Activated T-helper 1 cell treated with anti-CD3 and anti-CD28 coated beads, Interleukin-12 subunit alpha, Interleukin-12 subunit beta, Interleukin-2, Interleukin-4 antibody, amounts not matched to agents 30 ng/mL and 10 ng/mL and 1 ng/mL, durations not matched to agents 14 hours and 24 hours and 36 hours (primary cell): ENCODE data around the gene MYH9. TPM values are rescaled to one million over a fixed set of nuclear protein-coding genes. Genes with fewer than 3 reads are reported as not detected.

ENCODE experiments used
- DNase-seq: peaks from one replicate; pipeline ENCODE4 v3.0.0; 2021; ENCODE audit warnings: low spot score
- H3K27ac Mint-ChIP-seq: one replicate; pipeline ENCODE4 v1.8.0; 2021; ENCODE audit warnings: mild to moderate bottlenecking, mixed read lengths
- H3K27me3 Mint-ChIP-seq: one replicate; pipeline ENCODE4 v1.8.0; 2022; ENCODE audit warnings: mild to moderate bottlenecking, moderate library complexity, mixed read lengths; ENCODE audit not compliant: insufficient read depth
- H3K36me3 Mint-ChIP-seq: one replicate; pipeline ENCODE4 v1.8.0; 2021; ENCODE audit warnings: low read depth, mixed read lengths
- H3K4me1 Mint-ChIP-seq: one replicate; pipeline ENCODE4 v1.8.0; 2021; ENCODE audit warnings: low read depth, mixed read lengths
- H3K4me3 Mint-ChIP-seq: one replicate; pipeline ENCODE4 v1.8.0; 2021; ENCODE audit warnings: mild to moderate bottlenecking, moderate library complexity, mixed read lengths
- H3K9me3 Mint-ChIP-seq: one replicate; pipeline ENCODE4 v1.8.0; 2021; ENCODE audit warnings: mixed read lengths
- intact Hi-C: fragments of 100-400 bp; cut with micrococcal nuclease; formaldehyde crosslinking; loops from one replicate; pipeline ENCODE4 v1.15.1; 2024
- total RNA-seq: library from RNA; stranded (reverse); gene quantifications from 2 replicates; pipeline ENCODE4 v1.2.3, GENCODE V29; 2022

The MYH9 gene
- total RNA-seq, 1 donor from 2014 or later, result 618 TPM

DNA sequence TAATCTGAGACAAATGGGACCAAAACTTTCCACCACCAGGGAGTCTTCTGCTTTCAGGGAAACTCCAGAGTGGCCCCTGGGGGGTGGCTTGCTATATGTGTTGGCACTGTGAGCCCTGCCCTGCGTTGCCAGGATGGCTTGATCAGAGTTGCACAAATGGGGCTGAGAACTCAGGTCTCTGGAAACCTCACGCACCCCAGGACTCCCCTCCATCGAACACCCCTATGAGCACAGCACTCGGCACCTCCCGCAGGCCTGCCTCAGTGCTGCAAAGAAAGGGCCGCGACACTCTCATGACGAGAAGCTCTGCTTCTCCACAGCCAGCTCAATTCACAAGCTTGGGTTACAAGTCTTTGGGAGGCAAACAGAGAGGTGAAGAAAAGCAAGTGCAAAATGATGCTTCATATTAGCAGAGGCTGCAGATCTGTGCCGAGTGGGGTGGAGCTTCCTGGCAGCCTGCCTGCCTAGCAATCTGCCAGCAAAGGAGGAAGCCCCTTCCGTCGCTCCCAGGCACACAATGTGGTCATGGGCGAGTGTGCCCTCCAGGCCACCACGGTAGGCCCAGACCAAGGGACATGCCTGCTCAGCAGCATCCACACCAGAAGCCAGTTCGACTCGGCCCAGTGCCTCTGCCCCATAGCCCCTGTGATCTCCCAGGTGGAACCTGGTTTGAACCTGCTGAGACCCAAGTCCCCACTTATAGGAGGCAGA is 55.7 kb downstream of the MYH9 start:
- Mint-ChIP-seq H3K4me1 (peaks cover 99% of the 10 kb centered on the region), H3K27ac (peak overlapping the region; percentile 98), H3K27me3 (no peaks in the 10 kb centered on the region), H3K36me3 (peaks cover 77% of the 10 kb centered on the region), H3K9me3 (no peaks in the 10 kb centered on the region), H3K4me3 (peak overlapping the region; percentile 86)
- intact Hi-C loops, result loop anchor here (1.0 to 2.0 kb wide), 6 partner anchors 7 to 149 kb away; partner anchors contain the start of gene TXN2
- peak; percentile 59 for DNase-seq

DNA sequence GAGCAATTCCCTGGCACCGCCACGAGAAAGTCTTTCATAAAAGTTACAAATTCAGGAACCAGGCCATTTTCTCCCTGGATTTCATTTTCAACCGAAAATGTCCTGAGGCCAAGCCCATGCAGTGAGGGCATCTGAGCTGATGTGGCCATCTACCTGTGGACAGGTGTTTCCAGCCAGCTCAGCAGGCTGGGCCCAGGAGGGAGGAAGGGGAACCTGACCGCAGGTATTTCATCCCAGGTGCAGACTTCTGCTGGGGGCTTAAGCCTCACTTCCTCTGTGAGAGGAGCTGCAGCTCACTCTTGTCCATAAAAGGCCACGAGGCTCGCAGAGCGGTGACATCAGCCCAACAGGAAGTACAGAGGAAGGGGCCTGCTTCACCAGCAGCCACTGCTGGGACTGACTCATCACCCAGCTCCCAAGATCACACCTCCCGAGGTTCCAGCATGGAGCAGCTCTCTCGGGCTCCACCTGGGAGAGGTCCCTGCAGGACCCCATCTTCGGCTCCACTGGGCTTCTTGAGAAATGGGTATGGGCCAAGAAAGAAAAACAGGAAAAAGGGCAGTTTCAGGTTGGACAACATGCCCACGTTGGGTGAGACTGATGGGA is 56.4 kb downstream of the MYH9 start:
- intact Hi-C loops, result loop anchor here (1.0 kb wide), 4 partner anchors 8 to 150 kb away; partner anchors contain the start of gene TXN2
- H3K36me3 Mint-ChIP-seq, result peaks cover 77% of the 10 kb centered on the region
- peak; percentile 77 for DNase-seq
- peaks cover 99% of the 10 kb centered on the region for H3K4me1 Mint-ChIP-seq
- H3K27me3 Mint-ChIP-seq, result no peaks in the 10 kb centered on the region
- H3K4me3 Mint-ChIP-seq, result peak overlapping the region; percentile 86
- no peaks in the 10 kb centered on the region for H3K9me3 Mint-ChIP-seq
- H3K27ac Mint-ChIP-seq, result peak overlapping the region; percentile 98

DNA sequence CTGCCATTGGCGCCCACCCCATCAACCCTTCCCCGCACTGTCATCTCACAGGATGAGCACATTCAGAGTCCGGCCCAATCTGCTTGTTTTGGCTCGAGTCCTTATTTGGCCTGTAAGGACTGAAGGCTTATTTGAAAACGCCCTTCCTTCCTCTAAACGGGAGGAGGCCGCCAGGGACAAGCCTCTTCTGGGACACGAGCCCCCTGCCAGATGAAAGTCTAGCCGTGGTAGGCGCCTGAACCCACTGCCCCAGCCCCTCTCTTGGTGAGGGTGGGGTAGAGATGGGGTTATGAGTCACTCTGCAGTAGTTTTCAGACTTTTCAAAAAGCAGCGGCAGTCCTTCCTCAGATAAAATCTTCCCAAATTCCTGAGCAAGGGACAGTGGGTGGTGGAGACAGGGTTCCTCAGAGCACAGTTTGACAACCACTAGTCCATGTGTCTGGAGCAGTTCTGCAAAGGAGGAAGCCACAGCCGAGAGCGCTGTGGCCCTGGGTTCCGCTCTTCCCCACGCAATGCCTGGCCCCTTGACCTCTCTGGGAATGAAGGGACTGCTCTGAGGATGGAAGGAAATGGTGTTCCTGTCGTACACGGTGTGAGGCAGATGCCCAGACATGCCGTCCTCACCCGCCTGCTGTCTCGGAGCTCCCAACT is 57.0 kb downstream of the MYH9 start:
- no peak for DNase-seq
- Mint-ChIP-seq H3K9me3 (no peaks in the 10 kb centered on the region), H3K27ac (peak overlapping the region; percentile 98), H3K27me3 (no peaks in the 10 kb centered on the region), H3K36me3 (peaks cover 76% of the 10 kb centered on the region), H3K4me3 (peak overlapping the region; percentile 86), H3K4me1 (peaks cover 94% of the 10 kb centered on the region)
- intact Hi-C loops, result loop anchor here (1.0 kb wide), 4 partner anchors 9 to 151 kb away; partner anchors contain the start of gene TXN2

DNA sequence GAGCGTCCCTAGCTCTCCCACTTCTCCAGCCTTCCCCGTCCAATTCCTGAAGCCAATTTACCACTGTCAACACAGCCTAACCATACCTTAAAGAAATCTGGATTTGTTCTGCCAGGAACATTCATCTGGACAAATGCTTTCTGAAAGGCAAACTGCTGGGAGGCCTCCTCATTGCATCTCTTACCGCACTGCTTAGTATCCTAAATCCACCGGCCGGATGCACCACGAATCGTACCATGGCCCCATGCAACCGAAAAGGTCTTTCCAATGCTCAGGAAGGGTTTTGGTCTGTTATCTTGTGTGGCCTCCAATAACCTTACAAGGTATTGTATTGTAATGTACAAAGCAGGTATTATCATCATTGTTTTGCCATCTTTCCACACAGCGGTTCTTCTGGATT is 57.6 kb downstream of the MYH9 start:
- Mint-ChIP-seq H3K36me3 (peaks cover 78% of the 10 kb centered on the region), H3K9me3 (no peaks in the 10 kb centered on the region)

GRCh38 chr22:36329254-36330078 is 58.3 kb downstream of the MYH9 start:
- H3K9me3 Mint-ChIP-seq, result no peaks in the 10 kb centered on the region
- no peaks in the 10 kb centered on the region for H3K27me3 Mint-ChIP-seq
- DNase-seq, result peak; percentile 55
- H3K4me1 Mint-ChIP-seq, result peaks cover 81% of the 10 kb centered on the region
- H3K36me3 Mint-ChIP-seq, result peaks cover 76% of the 10 kb centered on the region
- peak overlapping the region; percentile 98 for H3K27ac Mint-ChIP-seq
- intact Hi-C loops, result no loop called here
- H3K4me3 Mint-ChIP-seq, result peak overlapping the region; percentile 86

More for the DNA sequence above, 57.6 kb downstream of the MYH9 start:
- intact Hi-C loops, result no loop called here
- Mint-ChIP-seq H3K4me1 (peaks cover 88% of the 10 kb centered on the region), H3K27me3 (no peaks in the 10 kb centered on the region), H3K4me3 (peak overlapping the region; percentile 86), H3K27ac (peak overlapping the region; percentile 98)
- DNase-seq, result no peak

GRCh38 chr22:36328635-36329253 is 59.0 kb downstream of the MYH9 start:
- Mint-ChIP-seq H3K4me1 (peaks cover 74% of the 10 kb centered on the region), H3K4me3 (peak overlapping the region; percentile 86), H3K36me3 (peaks cover 75% of the 10 kb centered on the region), H3K9me3 (no peaks in the 10 kb centered on the region), H3K27me3 (no peaks in the 10 kb centered on the region), H3K27ac (peak overlapping the region; percentile 98)
- intact Hi-C loops, result no loop called here
- no peak for DNase-seq

DNA sequence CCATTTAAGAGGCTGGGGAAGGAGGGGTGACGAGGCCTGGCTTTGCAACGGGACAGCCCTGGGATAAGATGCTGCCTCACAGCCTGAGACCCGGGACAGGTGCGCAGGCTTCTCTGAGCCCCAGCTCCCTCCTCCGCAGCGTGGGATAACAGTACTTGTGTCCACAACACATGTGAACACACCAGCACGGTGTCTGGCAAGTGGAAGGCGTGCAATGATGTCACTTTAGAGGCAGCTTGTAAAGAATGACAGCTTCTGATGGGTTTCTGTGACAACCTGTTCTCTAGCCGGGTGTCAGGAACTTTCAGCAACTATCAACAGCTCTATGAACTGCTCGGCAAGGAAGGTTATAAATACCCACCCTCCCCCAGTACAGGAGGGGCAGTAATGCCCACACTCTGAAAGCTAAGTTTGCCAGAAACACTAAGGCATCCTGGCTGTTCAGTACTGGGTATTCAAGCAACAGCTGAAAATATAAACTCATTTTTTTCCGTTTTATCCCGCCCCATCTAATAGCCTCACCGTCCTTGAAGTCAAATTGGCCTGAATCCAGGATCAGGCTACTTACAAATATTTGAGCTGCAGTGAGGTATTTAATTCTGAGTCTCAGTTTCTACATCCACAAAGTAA is 59.7 kb downstream of the MYH9 start:
- Mint-ChIP-seq H3K27me3 (no peaks in the 10 kb centered on the region), H3K27ac (peak overlapping the region; percentile 98), H3K4me3 (peak overlapping the region; percentile 86), H3K9me3 (no peaks in the 10 kb centered on the region), H3K4me1 (peaks cover 67% of the 10 kb centered on the region), H3K36me3 (peaks cover 73% of the 10 kb centered on the region)
- DNase-seq, result no peak
- intact Hi-C loops, result no loop called here

- Mint-ChIP-seq H3K4me3 (no peak overlapping the region), H3K36me3 (peaks cover 70% of the 10 kb centered on the region), H3K27me3 (no peaks in the 10 kb centered on the region), H3K4me1 (peaks cover 51% of the 10 kb centered on the region), H3K27ac (peak overlapping the region; percentile 86), H3K9me3 (no peaks in the 10 kb centered on the region)
- no peak for DNase-seq
- intact Hi-C loops, result no loop called here
Observed at GRCh38 chr22:36326178-36327161, 61.3 kb downstream of the MYH9 start.

DNA sequence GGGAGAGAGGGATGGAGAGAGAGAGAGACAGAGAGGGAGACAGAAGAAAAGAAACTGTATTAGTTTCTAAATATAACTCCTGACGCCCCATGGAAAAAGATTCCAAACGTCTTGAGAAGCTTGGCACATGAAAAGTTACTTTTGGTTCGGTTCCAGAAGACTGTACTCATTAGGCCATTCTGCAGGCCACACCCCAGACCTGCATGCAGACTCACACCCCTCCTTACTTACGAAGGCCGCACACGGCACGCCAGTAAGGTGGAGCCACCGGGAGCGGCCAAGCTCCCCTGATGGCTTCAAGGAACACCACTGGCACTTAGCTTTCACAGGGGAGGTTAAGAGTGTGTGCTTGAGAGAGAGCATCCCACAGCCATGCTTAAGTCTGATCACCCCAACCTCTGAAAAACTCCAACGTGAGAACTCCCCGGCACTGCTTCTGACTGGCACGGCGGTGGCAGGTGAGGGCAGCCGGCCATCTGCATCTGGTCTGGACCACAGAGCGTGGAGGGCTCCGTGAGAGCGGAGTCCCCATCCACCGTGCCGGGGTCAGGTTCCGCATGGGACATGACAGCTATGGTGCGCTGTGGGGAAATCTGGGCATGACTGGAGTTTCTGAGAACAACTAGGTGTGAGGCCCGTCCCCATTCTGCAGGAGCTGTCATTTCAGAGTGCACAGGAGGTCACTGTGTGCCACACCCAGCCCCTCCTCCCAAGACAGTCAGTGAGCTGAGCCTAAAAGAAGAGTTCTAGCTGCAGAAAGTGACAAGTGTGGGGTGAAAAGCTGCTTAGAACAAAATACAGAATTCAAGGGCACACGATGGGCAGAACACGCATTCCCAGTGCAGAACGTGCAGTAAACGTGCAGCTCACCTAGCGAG is 62.4 kb downstream of the MYH9 start:
- H3K4me3 Mint-ChIP-seq, result no peak overlapping the region
- no peaks in the 10 kb centered on the region for H3K27me3 Mint-ChIP-seq
- H3K9me3 Mint-ChIP-seq, result no peaks in the 10 kb centered on the region
- no peak for DNase-seq
- H3K36me3 Mint-ChIP-seq, result peaks cover 66% of the 10 kb centered on the region
- H3K4me1 Mint-ChIP-seq, result peaks cover 40% of the 10 kb centered on the region
- peak overlapping the region; percentile 62 for H3K27ac Mint-ChIP-seq
- intact Hi-C loops, result no loop called here

DNA sequence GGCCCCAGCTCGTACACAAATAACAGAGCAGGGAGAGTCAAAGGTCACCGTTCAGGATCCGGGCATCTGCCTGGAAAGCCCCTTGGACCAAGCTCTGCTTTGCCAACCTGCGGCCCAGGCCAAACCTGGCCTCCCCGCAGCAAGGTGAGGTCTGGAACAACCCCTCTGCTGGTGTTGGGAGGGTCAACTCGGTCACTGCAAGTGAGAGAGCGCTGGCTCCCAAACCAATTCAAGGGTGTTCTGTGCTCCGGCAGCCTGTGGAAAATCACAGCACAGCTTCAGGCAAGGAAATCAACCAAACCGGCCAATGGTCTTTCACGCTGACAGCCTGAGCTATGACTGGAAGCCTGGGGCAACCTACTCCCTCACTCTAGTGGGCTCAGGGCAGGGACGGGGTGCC is 63.4 kb downstream of the MYH9 start:
- Mint-ChIP-seq H3K4me3 (no peak overlapping the region), H3K27ac (no peak overlapping the region), H3K9me3 (no peaks in the 10 kb centered on the region), H3K4me1 (peaks cover 35% of the 10 kb centered on the region), H3K36me3 (peaks cover 66% of the 10 kb centered on the region), H3K27me3 (no peaks in the 10 kb centered on the region)
- intact Hi-C loops, result no loop called here
- DNase-seq, result no peak
